GM12875 (cell line): ENCODE data around the gene ZNF430.
"Not testable (repeated sequence)": the region's sequence is repeated elsewhere in the genome, so short reads cannot be mapped to it uniquely, and the experiment has no call there.

Source experiments
- H3K4me3 ChIP-seq: one replicate; pipeline ENCODE4 v1.5.1; 2011; ENCODE audit warnings: low read depth, low read length, control low read depth
- CTCF ChIP-seq: IDR thresholded peaks from 2 replicates; pipeline ENCODE4 v1.5.1; 2011; ENCODE audit warnings: low read depth, mild to moderate bottlenecking, control low read depth, inconsistent platforms, low read length, moderate library complexity, borderline replicate concordance; ENCODE audit not compliant: insufficient read depth

ZNF430 gene

GRCh38 chr19:21020298-21021227 lies at the start of gene ZNF430:
Gene ZNF430, plus strand, starts transcription at chr19:21020657. Its CDS starts 144 bp downstream, at chr19:21020801.
- H3K4me3 ChIP-seq = peak within 1 kb of the TSS; percentile 87
- TF ChIP-seq CTCF = no peak

GRCh38 chr19:20992788-20993187 lies 27.7 kb upstream of the ZNF430 start:
- not testable (repeated sequence) for H3K4me3 ChIP-seq

- H3K4me3 ChIP-seq = peak overlapping the region; percentile 52
- TF ChIP-seq CTCF = no peak
Measured at GRCh38 chr19:20999731-21000352, 20.6 kb upstream of the ZNF430 start.

- peak overlapping the region; percentile 87 for H3K4me3 ChIP-seq
Measured at GRCh38 chr19:21021238-21021637, 781 bp downstream of the ZNF430 start.

- no peak overlapping the region for H3K4me3 ChIP-seq
Measured at GRCh38 chr19:21022996-21023395, 2.5 kb downstream of the ZNF430 start.

GRCh38 chr19:21023901-21024300 lies 3.4 kb downstream of the ZNF430 start:
- no peak overlapping the region for H3K4me3 ChIP-seq
- no peak for TF ChIP-seq CTCF

More at GRCh38 chr19:21022996-21023395, 2.5 kb downstream of the ZNF430 start:
- TF ChIP-seq CTCF = no peak

GRCh38 chr19:21028969-21029268 lies 8.5 kb downstream of the ZNF430 start:
- no peak overlapping the region for H3K4me3 ChIP-seq
- no peak for TF ChIP-seq CTCF

- TF ChIP-seq CTCF = no peak
- no peak overlapping the region for H3K4me3 ChIP-seq
Measured at GRCh38 chr19:21045028-21045427, 24.6 kb downstream of the ZNF430 start.
